Measurements from ENCODE around the gene C11orf16. TPM values are rescaled to one million over a fixed set of nuclear protein-coding genes. Genes with fewer than 3 reads are reported as not detected.
A peak's percentile ranks its signal among the peaks of the same experiment; 100 is the strongest.

C11orf16 gene
- total RNA-seq, 1 donor from 2014 or later: not detected

GRCh38 chr11:8962841-8963240, 30.1 kb upstream of the C11orf16 start:
- TF ChIP-seq, protein P1, sequence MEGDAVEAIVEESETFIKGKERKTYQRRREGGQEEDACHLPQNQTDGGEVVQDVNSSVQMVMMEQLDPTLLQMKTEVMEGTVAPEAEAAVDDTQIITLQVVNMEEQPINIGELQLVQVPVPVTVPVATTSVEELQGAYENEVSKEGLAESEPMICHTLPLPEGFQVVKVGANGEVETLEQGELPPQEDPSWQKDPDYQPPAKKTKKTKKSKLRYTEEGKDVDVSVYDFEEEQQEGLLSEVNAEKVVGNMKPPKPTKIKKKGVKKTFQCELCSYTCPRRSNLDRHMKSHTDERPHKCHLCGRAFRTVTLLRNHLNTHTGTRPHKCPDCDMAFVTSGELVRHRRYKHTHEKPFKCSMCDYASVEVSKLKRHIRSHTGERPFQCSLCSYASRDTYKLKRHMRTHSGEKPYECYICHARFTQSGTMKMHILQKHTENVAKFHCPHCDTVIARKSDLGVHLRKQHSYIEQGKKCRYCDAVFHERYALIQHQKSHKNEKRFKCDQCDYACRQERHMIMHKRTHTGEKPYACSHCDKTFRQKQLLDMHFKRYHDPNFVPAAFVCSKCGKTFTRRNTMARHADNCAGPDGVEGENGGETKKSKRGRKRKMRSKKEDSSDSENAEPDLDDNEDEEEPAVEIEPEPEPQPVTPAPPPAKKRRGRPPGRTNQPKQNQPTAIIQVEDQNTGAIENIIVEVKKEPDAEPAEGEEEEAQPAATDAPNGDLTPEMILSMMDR (IDR thresholded peaks at IDR 0.05): no peak
- CTCF ChIA-PET: no interaction called here
- POLR2A ChIA-PET: interaction anchor here (0.6 to 2.6 kb wide), 3 partner anchors 51 to 280 kb away, joined by 3 to 20 read pairs (median 18); partner anchors contain the start of genes AKIP1, RPL27A and TRIM66
- peak overlapping the region; percentile 50 for H3K27ac Mint-ChIP-seq
- peaks cover 19% of the 10 kb centered on the region for H3K36me3 Mint-ChIP-seq (ENCODE audit: low read depth)
- intact Hi-C loops (cut with micrococcal nuclease): loop anchor here (5.0 to 10.0 kb wide), 3 partner anchors 151 to 758 kb away; a partner anchor contains a TSS
- peak overlapping the region; percentile 96 for H3K4me3 Mint-ChIP-seq
- peaks cover 38% of the 10 kb centered on the region for H3K4me1 Mint-ChIP-seq
- no peaks in the 10 kb centered on the region for H3K9me3 Mint-ChIP-seq
- DNase-seq: no peak
- H3K27me3 Mint-ChIP-seq: no peaks in the 10 kb centered on the region
- no peak for ATAC-seq (ENCODE audit: low read depth)

- TF ChIP-seq, protein P1 (IDR thresholded peaks at IDR 0.05): no peak
- ChIA-PET CTCF (interaction anchor here (1.5 kb wide), 1 partner anchor 395 kb away, joined by 6 read pairs; no protein-coding TSS in a partner anchor), POLR2A (no interaction called here)
- no peak overlapping the region for H3K27ac Mint-ChIP-seq
- ATAC-seq (ENCODE audit: low read depth): no peak
- H3K4me3 Mint-ChIP-seq: no peak overlapping the region
- DNase-seq: no peak
- H3K27me3 Mint-ChIP-seq: no peaks in the 10 kb centered on the region
- peaks cover 27% of the 10 kb centered on the region for H3K36me3 Mint-ChIP-seq (ENCODE audit: low read depth)
- H3K4me1 Mint-ChIP-seq: peaks cover 38% of the 10 kb centered on the region
- H3K9me3 Mint-ChIP-seq: no peaks in the 10 kb centered on the region
- intact Hi-C loops (cut with micrococcal nuclease): loop anchor here (5.0 to 10.0 kb wide), 3 partner anchors 149 to 757 kb away; a partner anchor contains a TSS
Observed at GRCh38 chr11:8961401-8961800, 28.7 kb upstream of the C11orf16 start.

DNA sequence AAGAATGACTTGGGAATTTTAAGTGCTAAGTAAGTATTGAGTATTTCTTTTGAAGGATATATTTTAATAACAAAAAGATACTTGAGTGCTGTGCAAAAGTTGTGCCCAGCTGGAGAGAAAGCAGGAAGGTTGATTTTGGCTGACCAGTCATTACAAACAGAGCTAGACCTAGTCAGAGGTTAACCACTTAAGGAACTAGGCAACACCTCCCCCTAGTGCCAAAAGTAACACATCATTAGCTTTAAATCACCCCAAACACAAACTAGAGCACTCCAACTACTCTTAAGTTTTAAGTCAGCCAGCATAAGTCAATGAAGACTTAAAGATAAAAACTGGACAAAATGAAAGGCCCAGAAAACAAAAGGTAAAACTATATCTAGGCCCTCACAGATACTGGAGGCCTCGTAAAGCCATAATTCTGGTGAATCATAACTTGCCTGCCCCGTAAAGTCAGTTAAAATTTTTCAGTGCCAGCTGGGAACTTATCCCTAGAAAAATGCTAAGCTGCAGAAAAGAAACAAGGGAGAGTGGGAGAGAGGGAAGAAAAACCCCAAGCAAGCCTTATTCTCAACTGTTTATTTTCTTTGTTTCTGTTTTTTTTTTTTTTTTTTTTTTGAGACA, 26.9 kb upstream of the C11orf16 start:
- H3K9me3 Mint-ChIP-seq: no peaks in the 10 kb centered on the region
- no peak for ATAC-seq (ENCODE audit: low read depth)
- DNase-seq: no peak
- H3K27me3 Mint-ChIP-seq: no peaks in the 10 kb centered on the region
- ChIA-PET POLR2A (interaction anchor here (1.0 to 1.1 kb wide), 4 partner anchors 46 to 548 kb away, joined by 3 to 10 read pairs (median 6); partner anchors contain the start of genes RPL27A and TRIM66), CTCF (interaction anchor here (0.6 to 2.2 kb wide), 12 partner anchors 38 to 739 kb away, joined by 3 to 25 read pairs (median 3); partner anchors contain the start of genes RPL27A and TRIM66)
- no peak overlapping the region for H3K4me3 Mint-ChIP-seq
- intact Hi-C loops (cut with micrococcal nuclease): loop anchor here (1.0 to 10.0 kb wide), 5 partner anchors 45 to 755 kb away; a partner anchor contains a TSS
- H3K4me1 Mint-ChIP-seq: peaks cover 25% of the 10 kb centered on the region
- no peak overlapping the region for H3K27ac Mint-ChIP-seq
- TF ChIP-seq, protein P1 (IDR thresholded peaks at IDR 0.05): no peak
- H3K36me3 Mint-ChIP-seq (ENCODE audit: low read depth): peaks cover 37% of the 10 kb centered on the region

GRCh38 chr11:8956860-8957259, 24.1 kb upstream of the C11orf16 start:
- no peaks in the 10 kb centered on the region for H3K9me3 Mint-ChIP-seq
- ChIA-PET CTCF (no interaction called here), POLR2A (no interaction called here)
- peaks cover 10% of the 10 kb centered on the region for H3K4me1 Mint-ChIP-seq
- no peak for ATAC-seq (ENCODE audit: low read depth)
- DNase-seq: no peak
- TF ChIP-seq, protein P1 (IDR thresholded peaks at IDR 0.05): no peak
- no peaks in the 10 kb centered on the region for H3K27me3 Mint-ChIP-seq
- intact Hi-C loops (cut with micrococcal nuclease): no loop called here
- H3K36me3 Mint-ChIP-seq (ENCODE audit: low read depth): peaks cover 57% of the 10 kb centered on the region
- no peak overlapping the region for H3K4me3 Mint-ChIP-seq
- H3K27ac Mint-ChIP-seq: no peak overlapping the region

GRCh38 chr11:8948886-8949285, 16.1 kb upstream of the C11orf16 start:
- intact Hi-C loops (cut with micrococcal nuclease): no loop called here
- H3K36me3 Mint-ChIP-seq (ENCODE audit: low read depth): peaks cover 66% of the 10 kb centered on the region
- no peak overlapping the region for H3K4me3 Mint-ChIP-seq
- no peaks in the 10 kb centered on the region for H3K27me3 Mint-ChIP-seq
- H3K27ac Mint-ChIP-seq: no peak overlapping the region
- CTCF ChIA-PET: no interaction called here
- TF ChIP-seq, protein P1 (IDR thresholded peaks at IDR 0.05): no peak
- POLR2A ChIA-PET: interaction anchor here (1.0 kb wide), 1 partner anchor 260 kb away, joined by 3 read pairs; no protein-coding TSS in a partner anchor
- no peaks in the 10 kb centered on the region for H3K9me3 Mint-ChIP-seq
- DNase-seq (no peak), ATAC-seq (ENCODE audit: low read depth) (no peak)
- no peaks in the 10 kb centered on the region for H3K4me1 Mint-ChIP-seq
